Stimulated activated CD4-positive, alpha-beta T cell treated with anti-CD3 and anti-CD28 coated beads, Interleukin-4, amount 100 ng/mL, for 1 hour (primary cell): ENCODE data around the gene TMOD4.

Experiments
- DNase-seq: peaks from one replicate; pipeline ENCODE4 v3.0.0-alpha.2; 2020

Gene TMOD4

GRCh38 chr1:151137789-151138188, 38.0 kb downstream of the TMOD4 start:
- no peak for DNase-seq

GRCh38 chr1:151135433-151136385, 40.1 kb downstream of the TMOD4 start:
- no peak for DNase-seq

- DNase-seq, result no peak
These were observed 40.8 kb downstream of the TMOD4 start for GRCh38 chr1:151134991-151135390.

- DNase-seq, result no peak
These were observed 41.4 kb downstream of the TMOD4 start for GRCh38 chr1:151134396-151134795.

GRCh38 chr1:151133018-151133806, 42.6 kb downstream of the TMOD4 start:
- DNase-seq, result no peak

- no peak for DNase-seq
These were observed 43.3 kb downstream of the TMOD4 start for GRCh38 chr1:151132335-151133017.

- DNase-seq, result no peak
These were observed 44.0 kb downstream of the TMOD4 start for GRCh38 chr1:151131701-151132334.

GRCh38 chr1:151130987-151131586, 44.7 kb downstream of the TMOD4 start:
- peak; percentile 83 for DNase-seq

- DNase-seq, result no peak
These were observed 47.0 kb downstream of the TMOD4 start for GRCh38 chr1:151128800-151129199.

GRCh38 chr1:151124763-151125403, 50.9 kb downstream of the TMOD4 start:
- DNase-seq, result no peak
